Trophoblast cell (in vitro differentiated cells and primary cell): ENCODE data around the gene PAX6.

Experiments used
- DNase-seq, 2 donors: peaks; one replicate each; pipeline ENCODE4 v3.0.0-alpha.2; 2016
- H2AFZ ChIP-seq: 2 replicates; pipeline ENCODE4 v1.6.1; 2013; ENCODE audit warnings: low read length, moderate library complexity, mild to moderate bottlenecking; ENCODE audit not compliant: insufficient read depth, poor library complexity
- H2AK5ac ChIP-seq: 2 replicates; pipeline ENCODE4 v1.6.1; 2013; ENCODE audit warnings: mild to moderate bottlenecking, low read length
- H2BK120ac ChIP-seq: 2 replicates; pipeline ENCODE4 v1.6.1; 2013; ENCODE audit warnings: low read length, mild to moderate bottlenecking, moderate library complexity; ENCODE audit not compliant: insufficient read depth, poor library complexity
- H2BK12ac ChIP-seq: 2 replicates; pipeline ENCODE4 v1.6.1; 2013; ENCODE audit warnings: mild to moderate bottlenecking, low read length, moderate library complexity
- H2BK5ac ChIP-seq: 2 replicates; pipeline ENCODE4 v1.6.1; 2013; ENCODE audit warnings: low read length, low read depth, moderate library complexity, mild to moderate bottlenecking; ENCODE audit not compliant: poor library complexity
- H3K14ac ChIP-seq: 2 replicates; pipeline ENCODE4 v1.6.1; 2013; ENCODE audit warnings: mild to moderate bottlenecking, low read length
- H3K18ac ChIP-seq: 2 replicates; pipeline ENCODE4 v1.6.1; 2013; ENCODE audit warnings: mild to moderate bottlenecking, low read length
- H3K23ac ChIP-seq: 2 replicates; pipeline ENCODE4 v1.6.1; 2013; ENCODE audit warnings: low read length
- H3K27ac ChIP-seq: 2 replicates; pipeline ENCODE4 v1.5.1; 2013; ENCODE audit warnings: low read depth, mild to moderate bottlenecking, inconsistent platforms, low read length, moderate library complexity
- H3K27me3 ChIP-seq: 2 replicates; pipeline ENCODE4 v1.6.1; 2013; ENCODE audit warnings: inconsistent platforms, mild to moderate bottlenecking, low read length, moderate library complexity; ENCODE audit not compliant: insufficient read depth
- H3K36me3 ChIP-seq, 2 experiments: 1 replicate in 1 of 2; 2 replicates in 1 of 2; pipeline ENCODE4 v1.6.1; 2013; ENCODE audit warnings: low read length in 2 of 2, mild to moderate bottlenecking in 2 of 2, moderate library complexity in 1 of 2; ENCODE audit not compliant: insufficient read depth in 2 of 2, control insufficient read depth in 1 of 2
- H3K4ac ChIP-seq: 2 replicates; pipeline ENCODE4 v1.6.1; 2013; ENCODE audit warnings: low read depth, mild to moderate bottlenecking, low read length, moderate library complexity
- H3K4me1 ChIP-seq, 2 experiments: 1 replicate in 1 of 2; 2 replicates in 1 of 2; pipeline ENCODE4 v1.6.1; 2013; ENCODE audit warnings: low read length in 2 of 2, mild to moderate bottlenecking in 2 of 2, moderate library complexity in 1 of 2; ENCODE audit not compliant: insufficient read depth in 2 of 2, control insufficient read depth in 1 of 2
- H3K4me2 ChIP-seq: 2 replicates; pipeline ENCODE4 v1.6.1; 2013; ENCODE audit warnings: inconsistent platforms, mild to moderate bottlenecking, low read length, moderate library complexity
- H3K4me3 ChIP-seq: 2 replicates; pipeline ENCODE4 v1.5.1; 2013; ENCODE audit warnings: mild to moderate bottlenecking, low read depth, low read length, inconsistent platforms
- H3K79me1 ChIP-seq: one replicate; pipeline ENCODE4 v1.6.1; 2013; ENCODE audit warnings: low read length
- H3K79me2 ChIP-seq: 2 replicates; pipeline ENCODE4 v1.6.1; 2013; ENCODE audit warnings: low read length, mild to moderate bottlenecking; ENCODE audit not compliant: control insufficient read depth, insufficient read depth, poor library complexity
- H3K9ac ChIP-seq: 2 replicates; pipeline ENCODE4 v1.6.1; 2013; ENCODE audit warnings: mild to moderate bottlenecking, low read length
- H3K9me3 ChIP-seq: 2 replicates; pipeline ENCODE4 v1.6.1; 2013; ENCODE audit warnings: low read depth, mild to moderate bottlenecking, control low read depth, inconsistent platforms, low read length; ENCODE audit not compliant: insufficient read depth
- H4K12ac ChIP-seq: 2 replicates; pipeline ENCODE4 v1.6.1; 2013; ENCODE audit warnings: low read depth, mild to moderate bottlenecking, low read length, moderate library complexity
- H4K8ac ChIP-seq: 2 replicates; pipeline ENCODE4 v1.6.1; 2013; ENCODE audit warnings: low read depth, mild to moderate bottlenecking, low read length, moderate library complexity
- H4K91ac ChIP-seq: one replicate; pipeline ENCODE4 v1.6.1; 2013; ENCODE audit warnings: low read depth, mild to moderate bottlenecking, low read length, moderate library complexity
- WGBS: extraction: QIAGEN DNeasy Blood & Tissue Kit; methylation state at CpG from one replicate; pipeline ENCODE4 v1.1.7; 2013; ENCODE audit warnings: missing lambda C conversion rate; ENCODE audit not compliant: insufficient read length, insufficient coverage; ENCODE audit errors: extremely low coverage; 5-methylcytosine and 5-hydroxymethylcytosine counted together

PAX6 gene

GRCh38 chr11:31767066-31767465, 44.1 kb downstream of the PAX6 start:
- Histone ChIP-seq H3K23ac (no peak overlapping the region), H3K27me3 (no peaks in the 10 kb centered on the region), H3K9ac (no peak overlapping the region), H3K27ac (no peak overlapping the region), H2BK5ac (no peak overlapping the region), H4K12ac (no peak overlapping the region), H2BK12ac (no peak overlapping the region), H4K91ac (no peak overlapping the region), H3K79me2 (no peaks in the 10 kb centered on the region), H3K4me2 (no peak overlapping the region), H3K9me3 (no peaks in the 10 kb centered on the region), H2AFZ (no peak overlapping the region), H3K4ac (no peak overlapping the region), H3K4me1 (no peaks in the 10 kb centered on the region), H4K8ac (no peak overlapping the region), H3K36me3 (no peaks in the 10 kb centered on the region), H3K79me1 (no peaks in the 10 kb centered on the region), H3K4me3 (no peak overlapping the region), H3K18ac (no peak overlapping the region), H2BK120ac (no peak overlapping the region), H3K14ac (no peak overlapping the region), H2AK5ac (no peak overlapping the region)
- DNase-seq, result no peak
- whole genome bisulfite sequencing, result no CpG with 5 or more reads among the region's 3 CpGs

- Histone ChIP-seq H3K23ac (no peak overlapping the region), H3K14ac (no peak overlapping the region), H4K8ac (no peak overlapping the region), H2BK12ac (no peak overlapping the region), H3K18ac (no peak overlapping the region), H3K4ac (no peak overlapping the region), H3K27ac (no peak overlapping the region), H2AK5ac (no peak overlapping the region), H4K12ac (no peak overlapping the region), H2BK5ac (no peak overlapping the region), H3K4me2 (no peak overlapping the region), H4K91ac (no peak overlapping the region), H3K4me3 (no peak overlapping the region), H3K79me2 (no peaks in the 10 kb centered on the region), H3K36me3 (no peaks in the 10 kb centered on the region), H2AFZ (no peak overlapping the region), H3K79me1 (no peaks in the 10 kb centered on the region), H3K27me3 (no peaks in the 10 kb centered on the region), H2BK120ac (no peak overlapping the region), H3K9ac (no peak overlapping the region), H3K4me1 (no peaks in the 10 kb centered on the region), H3K9me3 (no peaks in the 10 kb centered on the region)
- no peak for DNase-seq
- no CpG with 5 or more reads among the region's 5 CpGs for WGBS
Observed at GRCh38 chr11:31764766-31765165, 46.4 kb downstream of the PAX6 start.

GRCh38 chr11:31764261-31764660, 46.9 kb downstream of the PAX6 start:
- Histone ChIP-seq H3K4me1 (no peaks in the 10 kb centered on the region), H3K18ac (no peak overlapping the region), H4K8ac (no peak overlapping the region), H2BK120ac (no peak overlapping the region), H3K14ac (no peak overlapping the region), H3K9ac (no peak overlapping the region), H2AK5ac (no peak overlapping the region), H2BK5ac (no peak overlapping the region), H3K36me3 (no peaks in the 10 kb centered on the region), H2BK12ac (no peak overlapping the region), H2AFZ (no peak overlapping the region), H3K27me3 (no peaks in the 10 kb centered on the region), H3K4me2 (no peak overlapping the region), H3K79me2 (no peaks in the 10 kb centered on the region), H3K4me3 (no peak overlapping the region), H3K23ac (no peak overlapping the region), H4K91ac (no peak overlapping the region), H4K12ac (no peak overlapping the region), H3K79me1 (no peaks in the 10 kb centered on the region), H3K4ac (no peak overlapping the region), H3K27ac (no peak overlapping the region), H3K9me3 (no peaks in the 10 kb centered on the region)
- no peak for DNase-seq
- no CpG with 5 or more reads among the region's 5 CpGs for WGBS

GRCh38 chr11:31763296-31763695, 47.8 kb downstream of the PAX6 start:
- H3K79me2 ChIP-seq, result no peaks in the 10 kb centered on the region
- H3K36me3 ChIP-seq, result no peaks in the 10 kb centered on the region
- no peak overlapping the region for H2AK5ac ChIP-seq
- no peak overlapping the region for H2BK5ac ChIP-seq
- H3K27ac ChIP-seq, result no peak overlapping the region
- H4K8ac ChIP-seq, result no peak overlapping the region
- no peaks in the 10 kb centered on the region for H3K27me3 ChIP-seq
- no peak overlapping the region for H2AFZ ChIP-seq
- H3K23ac ChIP-seq, result no peak overlapping the region
- H3K9me3 ChIP-seq, result no peaks in the 10 kb centered on the region
- H2BK12ac ChIP-seq, result no peak overlapping the region
- DNase-seq, result no peak
- H3K4me1 ChIP-seq, result no peaks in the 10 kb centered on the region
- H3K9ac ChIP-seq, result no peak overlapping the region
- no peak overlapping the region for H3K4me2 ChIP-seq
- H4K91ac ChIP-seq, result no peak overlapping the region
- H3K4ac ChIP-seq, result no peak overlapping the region
- no peak overlapping the region for H4K12ac ChIP-seq
- no peak overlapping the region for H3K18ac ChIP-seq
- no peak overlapping the region for H2BK120ac ChIP-seq
- no peaks in the 10 kb centered on the region for H3K79me1 ChIP-seq
- H3K4me3 ChIP-seq, result no peak overlapping the region
- no peak overlapping the region for H3K14ac ChIP-seq

GRCh38 chr11:31761636-31762035, 49.5 kb downstream of the PAX6 start:
- Histone ChIP-seq H2BK5ac (no peak overlapping the region), H3K23ac (no peak overlapping the region), H3K36me3 (no peaks in the 10 kb centered on the region), H4K91ac (no peak overlapping the region), H3K27me3 (no peaks in the 10 kb centered on the region), H3K79me2 (no peaks in the 10 kb centered on the region), H3K27ac (no peak overlapping the region), H3K9me3 (no peaks in the 10 kb centered on the region), H2BK120ac (no peak overlapping the region), H3K4me2 (no peak overlapping the region), H4K12ac (no peak overlapping the region), H2AK5ac (no peak overlapping the region), H2BK12ac (no peak overlapping the region), H3K4me3 (no peak overlapping the region), H3K79me1 (no peaks in the 10 kb centered on the region), H3K4me1 (no peaks in the 10 kb centered on the region), H3K4ac (no peak overlapping the region), H3K18ac (no peak overlapping the region), H3K14ac (no peak overlapping the region), H3K9ac (no peak overlapping the region), H4K8ac (no peak overlapping the region), H2AFZ (no peak overlapping the region)
- no peak for DNase-seq
- no CpG with 5 or more reads among the region's 1 CpG for WGBS
